SK-N-MC (cell line): ENCODE measurements around the gene VPS37B.

Source experiments
- EZH2 ChIP-seq: fragments of 200-600 bp; sonication (generic); IDR thresholded peaks from one replicate; pipeline ENCODE4 v1.6.1; 2017; ENCODE audit warnings: antibody characterized with exemption
- FOXP2 ChIP-seq: optimal IDR thresholded peaks from 2 replicates; pipeline ENCODE3; 2011; ENCODE audit warnings: mild to moderate bottlenecking, moderate library complexity; ENCODE audit not compliant: insufficient read depth; ENCODE audit errors: extremely low read length, control extremely low read depth
- POLR2AphosphoS5 ChIP-seq: IDR thresholded peaks from 2 replicates; pipeline ENCODE4 v1.6.1; 2012; ENCODE audit warnings: mild to moderate bottlenecking, low read depth, low read length, borderline replicate concordance

DNA sequence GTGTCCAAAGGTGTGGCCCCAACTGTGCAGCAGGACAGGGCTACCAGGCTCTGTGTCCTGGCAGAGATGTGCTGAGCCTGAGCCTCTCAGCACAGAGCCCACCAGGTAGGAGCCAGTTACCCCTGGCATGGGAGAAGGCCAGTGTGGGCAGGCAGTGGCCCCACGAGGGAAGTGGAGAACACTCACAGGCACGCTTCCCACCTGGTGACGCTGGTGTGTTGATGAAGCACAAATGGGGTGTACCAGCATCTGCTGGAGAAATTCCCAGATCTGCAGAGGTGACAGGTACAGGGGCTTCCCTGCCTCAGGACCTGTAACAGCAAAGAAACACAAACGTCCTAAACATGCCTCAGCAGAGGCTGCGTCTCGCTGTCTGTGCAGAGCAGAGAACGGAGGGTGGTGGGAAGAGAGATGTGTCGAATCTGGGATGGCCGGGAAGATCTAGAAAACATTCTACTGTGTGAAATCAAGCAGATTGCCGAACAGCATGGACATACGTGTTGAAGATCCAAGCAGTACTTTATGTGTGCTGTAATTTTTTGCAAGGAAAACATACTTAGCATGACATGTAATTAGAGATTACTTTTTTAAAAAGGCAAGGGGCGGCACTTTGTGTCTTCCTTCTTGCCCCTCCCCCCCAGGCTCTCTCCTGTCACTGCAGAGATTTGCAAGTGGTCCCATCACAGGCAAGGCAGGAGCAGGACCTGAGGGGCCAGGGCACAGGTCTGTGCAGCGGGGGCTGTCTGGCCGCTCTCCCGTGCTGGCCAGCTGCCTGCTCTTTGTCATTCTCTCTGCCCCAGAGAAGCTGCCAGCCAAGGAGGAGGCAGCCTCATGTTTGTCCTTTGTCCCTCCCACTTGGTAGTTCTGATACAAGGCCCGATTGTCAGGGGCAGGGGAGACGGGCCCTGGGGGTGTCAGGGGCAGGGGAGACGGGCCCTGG lies 43.3 kb downstream of the VPS37B start:
- TF ChIP-seq POLR2AphosphoS5 (no peak), EZH2 (no peak), FOXP2 (no peak)
